ENCODE data around the gene MBNL2. TPM values are rescaled to one million over a fixed set of nuclear protein-coding genes. Genes with fewer than 3 reads are reported as not detected.
A peak's percentile ranks its signal among the peaks of the same experiment; 100 is the strongest.

MBNL2 gene
- total and polyA plus RNA-seq, 2 of the 13 experiments (the other 11 are each of a cell fraction or from before 2014, with no cell fraction given) = 30.8 to 59.0 TPM

DNA sequence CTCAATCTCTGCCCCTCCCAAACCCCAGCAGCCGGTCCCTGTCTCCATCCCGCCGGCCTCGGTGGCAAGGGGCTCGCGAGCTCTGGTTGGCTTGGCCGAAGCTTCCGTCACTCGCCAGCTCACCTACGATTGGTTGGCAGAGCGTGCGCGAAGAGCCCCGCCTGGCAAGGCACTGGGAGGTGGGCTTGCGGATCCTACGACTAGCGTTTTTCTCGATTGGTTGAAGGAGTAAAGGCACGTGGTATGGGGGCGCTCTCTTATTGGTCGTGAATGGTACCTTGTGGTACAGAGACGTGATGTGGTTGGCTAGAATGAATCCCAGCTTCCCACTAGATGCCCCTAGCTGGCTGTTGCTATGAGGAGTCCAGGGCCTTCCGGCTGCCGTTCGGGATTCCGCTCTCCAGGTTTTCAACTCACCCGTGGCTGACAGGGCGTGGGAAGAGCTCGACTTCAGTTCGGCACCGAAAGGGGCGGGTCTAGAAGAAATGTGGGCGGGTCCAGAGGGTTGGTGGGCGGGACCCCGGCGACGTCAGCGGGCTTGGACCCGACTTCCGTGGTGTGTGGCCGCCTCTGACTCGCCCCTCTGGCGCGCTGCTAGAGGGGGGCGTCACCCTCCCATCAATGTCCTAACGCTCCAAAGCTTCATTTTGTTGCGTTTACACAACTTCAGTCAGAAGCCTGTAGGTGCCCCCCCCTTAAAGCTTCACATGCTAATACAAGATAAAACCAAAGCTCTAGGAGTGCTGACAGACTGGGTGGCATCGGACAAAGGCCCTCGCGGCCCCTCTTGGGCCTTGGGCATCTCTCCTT is 211.0 kb downstream of the MBNL2 start (continued):
- TF ChIP-seq ZNF703 (CRISPR knock-in tag; IDR thresholded peaks at IDR 0.05; ENCODE audit: borderline replicate concordance) (peak; percentile 69; the same call in 1 of the 2 replicates), RXRA (CRISPR knock-in tag; IDR thresholded peaks at IDR 0.05) (no peak; the same call in 1 of the 2 replicates), TBX3 (IDR thresholded peaks at IDR 0.05; ENCODE audit: borderline replicate concordance) (no peak), PRMT3 (CRISPR knock-in tag; IDR thresholded peaks at IDR 0.05; ENCODE audit: borderline replicate concordance, low read depth) (no peak), ZNF770 (CRISPR knock-in tag; IDR thresholded peaks at IDR 0.05) (no peak), MYPOP (CRISPR knock-in tag; IDR thresholded peaks at IDR 0.05) (peak; percentile 75; the same call in 1 of the 2 replicates), MED1 (CRISPR knock-in tag; IDR thresholded peaks at IDR 0.05) (peak; percentile 42; the same call in 1 of the 2 replicates), ZNF484 (CRISPR knock-in tag; IDR thresholded peaks at IDR 0.05; ENCODE audit: borderline replicate concordance, low read depth) (no peak), FOXK2 (IDR thresholded peaks at IDR 0.05) (peak; percentile 52; the same call in 1 of the 2 replicates), THAP11 (CRISPR knock-in tag; IDR thresholded peaks at IDR 0.05) (peak; percentile 86), ZNF629 (CRISPR knock-in tag; conservative IDR thresholded peaks at IDR 0.05) (no peak), MATR3 (CRISPR knock-in tag; IDR thresholded peaks at IDR 0.05) (no peak), ZNF451 (CRISPR knock-in tag; IDR thresholded peaks at IDR 0.05) (0 out of 2 replicates have a peak, but pooled peaks have one; percentile 8), ELF3 (CRISPR knock-in tag; IDR thresholded peaks at IDR 0.05) (peak; percentile 78), NONO (IDR thresholded peaks at IDR 0.05) (no peak), NONO (CRISPR knock-in tag; conservative IDR thresholded peaks at IDR 0.05) (peak; percentile 91)
- TF ChIP-seq, protein P1, sequence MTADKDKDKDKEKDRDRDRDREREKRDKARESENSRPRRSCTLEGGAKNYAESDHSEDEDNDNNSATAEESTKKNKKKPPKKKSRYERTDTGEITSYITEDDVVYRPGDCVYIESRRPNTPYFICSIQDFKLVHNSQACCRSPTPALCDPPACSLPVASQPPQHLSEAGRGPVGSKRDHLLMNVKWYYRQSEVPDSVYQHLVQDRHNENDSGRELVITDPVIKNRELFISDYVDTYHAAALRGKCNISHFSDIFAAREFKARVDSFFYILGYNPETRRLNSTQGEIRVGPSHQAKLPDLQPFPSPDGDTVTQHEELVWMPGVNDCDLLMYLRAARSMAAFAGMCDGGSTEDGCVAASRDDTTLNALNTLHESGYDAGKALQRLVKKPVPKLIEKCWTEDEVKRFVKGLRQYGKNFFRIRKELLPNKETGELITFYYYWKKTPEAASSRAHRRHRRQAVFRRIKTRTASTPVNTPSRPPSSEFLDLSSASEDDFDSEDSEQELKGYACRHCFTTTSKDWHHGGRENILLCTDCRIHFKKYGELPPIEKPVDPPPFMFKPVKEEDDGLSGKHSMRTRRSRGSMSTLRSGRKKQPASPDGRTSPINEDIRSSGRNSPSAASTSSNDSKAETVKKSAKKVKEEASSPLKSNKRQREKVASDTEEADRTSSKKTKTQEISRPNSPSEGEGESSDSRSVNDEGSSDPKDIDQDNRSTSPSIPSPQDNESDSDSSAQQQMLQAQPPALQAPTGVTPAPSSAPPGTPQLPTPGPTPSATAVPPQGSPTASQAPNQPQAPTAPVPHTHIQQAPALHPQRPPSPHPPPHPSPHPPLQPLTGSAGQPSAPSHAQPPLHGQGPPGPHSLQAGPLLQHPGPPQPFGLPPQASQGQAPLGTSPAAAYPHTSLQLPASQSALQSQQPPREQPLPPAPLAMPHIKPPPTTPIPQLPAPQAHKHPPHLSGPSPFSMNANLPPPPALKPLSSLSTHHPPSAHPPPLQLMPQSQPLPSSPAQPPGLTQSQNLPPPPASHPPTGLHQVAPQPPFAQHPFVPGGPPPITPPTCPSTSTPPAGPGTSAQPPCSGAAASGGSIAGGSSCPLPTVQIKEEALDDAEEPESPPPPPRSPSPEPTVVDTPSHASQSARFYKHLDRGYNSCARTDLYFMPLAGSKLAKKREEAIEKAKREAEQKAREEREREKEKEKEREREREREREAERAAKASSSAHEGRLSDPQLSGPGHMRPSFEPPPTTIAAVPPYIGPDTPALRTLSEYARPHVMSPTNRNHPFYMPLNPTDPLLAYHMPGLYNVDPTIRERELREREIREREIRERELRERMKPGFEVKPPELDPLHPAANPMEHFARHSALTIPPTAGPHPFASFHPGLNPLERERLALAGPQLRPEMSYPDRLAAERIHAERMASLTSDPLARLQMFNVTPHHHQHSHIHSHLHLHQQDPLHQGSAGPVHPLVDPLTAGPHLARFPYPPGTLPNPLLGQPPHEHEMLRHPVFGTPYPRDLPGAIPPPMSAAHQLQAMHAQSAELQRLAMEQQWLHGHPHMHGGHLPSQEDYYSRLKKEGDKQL (CRISPR knock-in tag; IDR thresholded peaks at IDR 0.05; ENCODE audit: low read depth) = no peak; the same call in 1 of the 2 replicates
- TF ChIP-seq, protein P2, sequence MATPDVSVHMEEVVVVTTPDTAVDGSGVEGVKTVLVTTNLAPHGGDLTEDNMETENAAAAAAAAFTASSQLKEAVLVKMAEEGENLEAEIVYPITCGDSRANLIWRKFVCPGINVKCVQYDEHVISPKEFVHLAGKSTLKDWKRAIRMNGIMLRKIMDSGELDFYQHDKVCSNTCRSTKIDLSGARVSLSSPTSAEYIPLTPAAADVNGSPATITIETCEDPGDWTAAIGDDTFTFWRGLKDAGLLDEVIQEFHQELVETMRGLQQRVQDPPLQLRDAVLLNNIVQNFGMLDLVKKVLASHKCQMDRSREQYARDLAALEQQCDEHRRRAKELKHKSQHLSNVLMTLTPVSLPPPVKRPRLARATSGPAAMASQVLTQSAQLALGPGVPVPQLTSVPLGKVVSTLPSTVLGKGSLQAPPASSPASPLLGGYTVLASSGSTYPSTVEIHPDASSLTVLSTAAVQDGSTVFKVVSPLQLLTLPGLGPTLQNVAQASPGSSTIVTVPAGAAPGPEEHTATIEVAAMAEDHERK (CRISPR knock-in tag; IDR thresholded peaks at IDR 0.05; ENCODE audit: low read depth) = no peak
